H9 (cell line): ENCODE measurements around the gene ANAPC2. TPM values are rescaled to one million over a fixed set of nuclear protein-coding genes. Genes with fewer than 3 reads are reported as not detected.

Experiments used
- DNase-seq: peaks from one replicate; pipeline ENCODE4 v3.0.0-alpha.2; 2017
- H2AFZ ChIP-seq: one replicate; pipeline ENCODE4 v1.6.1; 2013; ENCODE audit warnings: mild to moderate bottlenecking, low read length, control low read depth, moderate library complexity
- H2AK5ac ChIP-seq: 2 replicates; pipeline ENCODE4 v1.6.1; 2013; ENCODE audit warnings: low read length, control low read depth, mixed read lengths; ENCODE audit not compliant: insufficient read length
- H2BK120ac ChIP-seq: one replicate; pipeline ENCODE4 v1.6.1; 2013; ENCODE audit warnings: low read depth, mild to moderate bottlenecking, low read length, control low read depth, inconsistent platforms; ENCODE audit not compliant: poor library complexity, severe bottlenecking
- H2BK12ac ChIP-seq: 2 replicates; pipeline ENCODE4 v1.6.1; 2013; ENCODE audit warnings: low read length, control low read depth, mixed read lengths, low read depth; ENCODE audit not compliant: insufficient read length
- H2BK15ac ChIP-seq: 2 replicates; pipeline ENCODE4 v1.6.1; 2013; ENCODE audit warnings: low read depth, low read length, control low read depth
- H2BK20ac ChIP-seq: one replicate; pipeline ENCODE4 v1.6.1; 2013; ENCODE audit warnings: low read depth, mild to moderate bottlenecking, low read length, control low read depth, inconsistent platforms; ENCODE audit not compliant: poor library complexity, severe bottlenecking
- H2BK5ac ChIP-seq: 2 replicates; pipeline ENCODE4 v1.6.1; 2013; ENCODE audit warnings: low read length, control low read depth, mixed read lengths; ENCODE audit not compliant: insufficient read length
- H3K14ac ChIP-seq: 2 replicates; pipeline ENCODE4 v1.6.1; 2013; ENCODE audit warnings: low read length, control low read depth; ENCODE audit not compliant: insufficient read depth
- H3K18ac ChIP-seq: 2 replicates; pipeline ENCODE4 v1.6.1; 2013; ENCODE audit warnings: low read depth, mild to moderate bottlenecking, mixed read lengths, low read length, control low read depth; ENCODE audit not compliant: insufficient read length
- H3K23ac ChIP-seq: 2 replicates; pipeline ENCODE4 v1.6.1; 2013; ENCODE audit warnings: low read length, control low read depth, mixed read lengths, low read depth; ENCODE audit not compliant: insufficient read length
- H3K23me2 ChIP-seq: 2 replicates; pipeline ENCODE4 v1.6.1; 2013; ENCODE audit warnings: low read depth, mild to moderate bottlenecking, mixed read lengths, low read length, control low read depth; ENCODE audit not compliant: insufficient read length, poor library complexity, severe bottlenecking
- H3K27ac ChIP-seq: 2 replicates; pipeline ENCODE4 v1.5.1; 2013; ENCODE audit warnings: low read length, control low read depth, mixed read lengths, low read depth; ENCODE audit not compliant: insufficient read length
- H3K27me3 ChIP-seq: 2 replicates; pipeline ENCODE4 v1.6.1; 2013; ENCODE audit warnings: low read length, control low read depth, inconsistent platforms; ENCODE audit not compliant: insufficient read depth
- H3K4ac ChIP-seq: 2 replicates; pipeline ENCODE4 v1.6.1; 2013; ENCODE audit warnings: low read depth, mild to moderate bottlenecking, control low read depth, inconsistent platforms, low read length, moderate library complexity
- H3K4me1 ChIP-seq: 2 replicates; pipeline ENCODE4 v1.6.1; 2013; ENCODE audit warnings: low read length, control low read depth, inconsistent platforms; ENCODE audit not compliant: insufficient read depth
- H3K4me2 ChIP-seq: 2 replicates; pipeline ENCODE4 v1.6.1; 2013; ENCODE audit warnings: low read length, control low read depth, mixed read lengths; ENCODE audit not compliant: insufficient read length, insufficient read depth
- H3K56ac ChIP-seq: 2 replicates; pipeline ENCODE4 v1.6.1; 2013; ENCODE audit warnings: low read depth, mild to moderate bottlenecking, mixed read lengths, low read length, control low read depth; ENCODE audit not compliant: insufficient read length
- H3K79me1 ChIP-seq: 2 replicates; pipeline ENCODE4 v1.6.1; 2013; ENCODE audit warnings: low read depth, mild to moderate bottlenecking, moderate library complexity, low read length, control low read depth, inconsistent platforms; ENCODE audit not compliant: insufficient read depth, poor library complexity, severe bottlenecking
- H3K79me2 ChIP-seq: 2 replicates; pipeline ENCODE4 v1.6.1; 2013; ENCODE audit warnings: low read length, control low read depth, inconsistent platforms; ENCODE audit not compliant: insufficient read depth
- H3K9ac ChIP-seq: 2 replicates; pipeline ENCODE4 v1.6.1; 2013; ENCODE audit warnings: low read length, control low read depth, mixed read lengths; ENCODE audit not compliant: insufficient read length; ENCODE audit errors: extremely low read depth
- H3K9me3 ChIP-seq: one replicate; pipeline ENCODE4 v1.6.1; 2013; ENCODE audit warnings: low read depth, low read length, inconsistent platforms; ENCODE audit not compliant: control insufficient read depth
- H3T11ph ChIP-seq: one replicate; pipeline ENCODE4 v1.6.1; 2013; ENCODE audit warnings: mild to moderate bottlenecking, low read length, control low read depth, inconsistent platforms
- H4K20me1 ChIP-seq: one replicate; pipeline ENCODE4 v1.6.1; 2013; ENCODE audit not compliant: control insufficient read depth, insufficient read length, insufficient read depth
- H4K5ac ChIP-seq: 2 replicates; pipeline ENCODE4 v1.6.1; 2013; ENCODE audit warnings: low read depth, mild to moderate bottlenecking, mixed read lengths, low read length, control low read depth; ENCODE audit not compliant: insufficient read length
- H4K8ac ChIP-seq: replicated peaks from 2 replicates; pipeline ENCODE4 v1.6.1; 2013; ENCODE audit warnings: low read length, control low read depth, mixed read lengths, low read depth; ENCODE audit not compliant: insufficient read length
- H4K91ac ChIP-seq: 2 replicates; pipeline ENCODE4 v1.6.1; 2013; ENCODE audit warnings: low read depth, mild to moderate bottlenecking, moderate library complexity, mixed read lengths, low read length, control low read depth; ENCODE audit not compliant: insufficient read length
- H3K27ac Mint-ChIP-seq, 3 experiments: 2 replicates in 2 of 3; 3 replicates in 1 of 3; pipeline ENCODE4 v1.8.0; 2020 to 2021; ENCODE audit warnings: mixed read lengths in 3 of 3, mild to moderate bottlenecking in 1 of 3, moderate library complexity in 1 of 3
- H3K27me3 Mint-ChIP-seq: 2 replicates; pipeline ENCODE4 v1.8.0; 2021; ENCODE audit warnings: low read depth, mild to moderate bottlenecking, moderate library complexity, mixed read lengths
- H3K36me3 Mint-ChIP-seq, 3 experiments: 2 replicates in 2 of 3; 3 replicates in 1 of 3; pipeline ENCODE4 v1.8.0; 2020 to 2021; ENCODE audit warnings: low read depth in 3 of 3, mixed read lengths in 3 of 3; ENCODE audit not compliant: insufficient read depth in 1 of 3
- H3K4me1 Mint-ChIP-seq, 2 experiments: 2 replicates each; pipeline ENCODE4 v1.8.0; 2020; ENCODE audit warnings: mixed read lengths in 2 of 2
- H3K4me3 Mint-ChIP-seq, 2 experiments: 2 replicates in 1 of 2; 3 replicates in 1 of 2; pipeline ENCODE4 v1.8.0; 2020 to 2021; ENCODE audit warnings: mild to moderate bottlenecking in 2 of 2, mixed read lengths in 2 of 2, moderate library complexity in 1 of 2
- H3K9me3 Mint-ChIP-seq, 2 experiments: 2 replicates in 1 of 2; 3 replicates in 1 of 2; pipeline ENCODE4 v1.8.0; 2020; ENCODE audit warnings: mild to moderate bottlenecking in 2 of 2, mixed read lengths in 2 of 2, moderate library complexity in 1 of 2
- WGBS: extraction: QIAGEN DNeasy Blood & Tissue Kit; methylation state at CpG from one replicate; pipeline ENCODE4 v1.1.7; 2013; ENCODE audit warnings: missing lambda C conversion rate, low lambda C conversion rate, mixed read lengths; ENCODE audit not compliant: insufficient read length; ENCODE audit errors: extremely low coverage; 5-methylcytosine and 5-hydroxymethylcytosine counted together
- total RNA-seq: library from RNA; stranded (reverse); gene quantifications from 2 replicates; pipeline ENCODE4 v1.2.1, GENCODE V29; 2021
- TF ChIP-seq, protein P1 (sequence below): fragments of 200-600 bp; sonication (generic); conservative IDR thresholded peaks from 3 replicates; pipeline ENCODE4 v1.8.0; 2021; ENCODE audit warnings: antibody characterized with exemption, mild to moderate bottlenecking

The ANAPC2 gene
- total RNA-seq, 1 experiment from 2014 or later = 54.8 TPM

DNA sequence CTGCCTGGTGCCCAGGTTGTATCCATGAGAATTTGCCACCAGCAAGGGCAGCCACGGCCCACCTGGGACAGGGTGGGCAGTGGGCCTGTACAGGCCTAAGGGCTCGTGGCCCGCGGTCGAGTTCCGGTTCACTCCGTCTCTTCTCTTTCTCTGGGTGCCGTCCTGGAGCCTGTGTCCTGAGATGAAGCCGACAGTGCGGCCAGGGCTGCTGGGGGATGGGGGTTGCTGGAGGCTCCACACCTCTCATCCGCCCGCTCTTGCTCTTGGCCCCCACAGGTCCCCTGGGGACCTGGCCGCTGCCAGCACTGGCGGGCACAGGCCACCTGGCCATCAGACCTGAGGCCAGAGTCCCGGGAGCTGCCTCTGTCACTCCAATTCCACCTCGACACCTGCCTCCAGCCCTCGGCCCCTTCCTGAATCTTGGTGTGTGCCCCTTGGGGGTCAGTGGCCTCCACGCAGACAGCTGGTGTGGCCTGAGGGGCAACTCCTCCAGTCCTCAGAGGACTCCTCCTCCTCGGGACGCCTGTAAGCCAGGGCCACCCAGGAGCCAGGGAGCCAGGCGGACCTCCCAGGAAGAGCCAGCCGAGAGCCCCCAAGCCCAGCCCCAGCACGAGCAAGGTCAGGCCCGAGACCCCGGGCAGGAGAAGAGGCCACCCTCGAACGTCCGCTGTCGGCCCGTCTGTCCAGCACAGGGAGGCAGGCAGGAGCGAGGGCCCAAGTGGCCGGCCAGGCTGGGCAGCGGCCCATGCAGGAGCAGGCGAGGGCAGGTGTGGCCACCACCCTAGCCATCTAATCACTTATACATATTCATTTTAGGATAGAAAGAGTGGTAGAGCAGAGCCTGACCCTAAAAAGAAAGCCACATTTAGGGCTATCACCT lies 23.8 kb downstream of the ANAPC2 start:
- H3K27me3 Mint-ChIP-seq = peaks cover 92% of the 10 kb centered on the region
- Histone ChIP-seq H3K14ac (no peak overlapping the region; the same call in 1 of the 2 replicates), H4K91ac (no peak overlapping the region), H3K56ac (no peak overlapping the region), H3K27me3 (peaks cover 42% of the 10 kb centered on the region; the same call in 1 of the 2 replicates), H4K5ac (no peak overlapping the region), H3K18ac (no peak overlapping the region), H4K20me1 (peaks cover 2% of the 10 kb centered on the region), H2BK15ac (no peak overlapping the region), H3K23ac (no peak overlapping the region), H3K79me2 (no peaks in the 10 kb centered on the region), H3K9me3 (no peaks in the 10 kb centered on the region), H2BK12ac (no peak overlapping the region), H2AFZ (no peak overlapping the region), H3K4ac (no peak overlapping the region), H4K8ac (no peak overlapping the region), H3K79me1 (no peaks in the 10 kb centered on the region), H3K4me1 (no peaks in the 10 kb centered on the region), H3K9ac (no peak overlapping the region), H2BK20ac (no peak overlapping the region), H2BK5ac (no peak overlapping the region), H3K23me2 (peaks cover 20% of the 10 kb centered on the region), H3K4me2 (no peak overlapping the region), H2AK5ac (no peak overlapping the region), H3K27ac (no peak overlapping the region), H3T11ph (no peak overlapping the region), H2BK120ac (no peak overlapping the region)
- DNase-seq = no peak
- no peaks in the 10 kb centered on the region; a peak in 1 of 5 replicates for H3K9me3 Mint-ChIP-seq
- H3K27ac Mint-ChIP-seq = no peak overlapping the region
- no peaks in the 10 kb centered on the region for H3K36me3 Mint-ChIP-seq
- TF ChIP-seq, protein P1, sequence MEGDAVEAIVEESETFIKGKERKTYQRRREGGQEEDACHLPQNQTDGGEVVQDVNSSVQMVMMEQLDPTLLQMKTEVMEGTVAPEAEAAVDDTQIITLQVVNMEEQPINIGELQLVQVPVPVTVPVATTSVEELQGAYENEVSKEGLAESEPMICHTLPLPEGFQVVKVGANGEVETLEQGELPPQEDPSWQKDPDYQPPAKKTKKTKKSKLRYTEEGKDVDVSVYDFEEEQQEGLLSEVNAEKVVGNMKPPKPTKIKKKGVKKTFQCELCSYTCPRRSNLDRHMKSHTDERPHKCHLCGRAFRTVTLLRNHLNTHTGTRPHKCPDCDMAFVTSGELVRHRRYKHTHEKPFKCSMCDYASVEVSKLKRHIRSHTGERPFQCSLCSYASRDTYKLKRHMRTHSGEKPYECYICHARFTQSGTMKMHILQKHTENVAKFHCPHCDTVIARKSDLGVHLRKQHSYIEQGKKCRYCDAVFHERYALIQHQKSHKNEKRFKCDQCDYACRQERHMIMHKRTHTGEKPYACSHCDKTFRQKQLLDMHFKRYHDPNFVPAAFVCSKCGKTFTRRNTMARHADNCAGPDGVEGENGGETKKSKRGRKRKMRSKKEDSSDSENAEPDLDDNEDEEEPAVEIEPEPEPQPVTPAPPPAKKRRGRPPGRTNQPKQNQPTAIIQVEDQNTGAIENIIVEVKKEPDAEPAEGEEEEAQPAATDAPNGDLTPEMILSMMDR = no peak
- peaks cover 0 to 5% of the 10 kb centered on the region in 2 experiments; a peak in 1 of 4 replicates for H3K4me1 Mint-ChIP-seq
- H3K4me3 Mint-ChIP-seq = peak overlapping the region in 1 of 2 experiments; percentile 58; a peak in 2 of 5 replicates
- no CpG with 5 or more reads among the region's 34 CpGs for WGBS
